Hematopoietic multipotent progenitor cell treated with erythropoietin and hydrocortisone succinate and interleukin-3 and kit ligand, for 17 days (in vitro differentiated cells): Measurements from ENCODE around the gene PLAC9.

Source experiments
- DNase-seq: peaks from one replicate; pipeline ENCODE4 v3.0.0-alpha.2; 2015; ENCODE audit warnings: low spot score

Gene PLAC9

DNA sequence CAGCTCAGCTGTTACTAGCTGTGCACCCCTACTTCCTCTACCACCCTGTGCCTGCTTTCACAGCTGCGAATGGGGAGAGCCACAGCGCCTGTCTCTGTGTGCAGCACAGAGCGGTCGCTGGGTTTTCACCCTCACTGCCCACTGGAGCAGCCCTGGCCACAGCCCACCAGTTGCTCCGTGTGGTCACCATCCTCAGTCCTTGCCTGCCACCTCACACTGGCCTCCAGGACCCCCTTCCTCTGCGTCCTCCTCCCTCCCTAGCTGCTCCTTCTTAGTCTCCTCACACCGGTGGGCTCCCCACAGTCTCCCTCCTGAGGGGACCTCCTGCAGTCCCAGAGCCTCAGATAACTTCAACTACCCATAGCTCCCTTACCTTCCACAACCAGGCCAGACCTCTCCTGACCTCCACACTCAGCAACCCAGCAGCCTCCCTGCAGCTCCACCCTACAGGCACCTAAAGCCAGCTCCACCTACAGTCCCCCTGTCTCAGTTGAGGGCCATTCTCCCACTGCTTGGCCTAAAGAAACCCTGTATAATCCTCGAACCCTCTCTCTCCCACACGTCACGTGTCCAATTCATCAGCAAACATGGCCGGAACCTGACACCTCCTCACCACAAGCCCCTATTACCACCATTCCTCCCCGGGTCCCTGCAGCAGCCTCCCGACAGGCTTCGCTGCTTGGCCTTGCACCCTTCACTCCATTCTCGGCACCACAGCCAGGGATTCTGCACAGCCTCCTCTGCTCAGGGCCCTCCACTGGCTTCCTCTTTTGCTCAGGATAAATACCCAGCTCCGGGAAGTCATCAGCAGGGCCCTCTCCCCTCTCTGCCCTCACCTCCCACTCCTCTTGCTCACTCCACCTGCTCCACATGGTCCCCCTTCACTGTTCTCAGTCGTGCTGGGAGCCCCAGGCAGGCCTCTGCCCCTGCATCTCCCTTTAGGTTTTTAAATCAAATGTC lies 28.1 kb downstream of the PLAC9 start:
- no peak for DNase-seq

GRCh38 chr10:80161321-80162083 lies 29.0 kb downstream of the PLAC9 start:
- DNase-seq = no peak

DNA sequence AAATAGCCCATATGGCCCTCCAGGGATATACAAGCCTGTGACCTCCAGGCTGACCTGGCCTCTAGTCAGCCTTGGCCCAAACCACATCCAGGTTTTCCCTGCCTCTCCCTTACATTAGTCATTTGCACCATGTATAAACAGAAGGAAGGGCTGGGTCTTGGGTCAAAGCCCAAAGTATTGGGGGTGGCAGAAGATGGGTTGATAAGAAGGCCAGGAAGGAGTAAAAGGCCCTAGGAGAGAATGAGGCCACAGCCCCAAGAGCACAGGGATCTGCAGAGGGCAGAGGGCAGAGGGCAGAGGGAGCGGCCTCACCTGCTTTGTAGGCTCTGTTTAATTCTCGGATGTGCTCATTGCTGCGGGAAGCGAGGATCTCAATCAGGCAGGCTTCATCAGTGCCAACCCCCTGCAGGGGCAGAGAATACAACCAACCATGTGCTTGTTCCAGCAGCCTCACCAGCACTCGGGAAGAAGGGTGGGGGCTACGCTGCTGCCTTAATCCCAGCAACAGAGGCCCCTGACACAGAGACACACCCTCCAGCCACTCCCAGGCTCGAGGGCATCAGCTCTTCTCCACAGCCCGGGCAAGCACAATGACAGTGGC lies 31.3 kb downstream of the PLAC9 start:
- DNase-seq = no peak

DNA sequence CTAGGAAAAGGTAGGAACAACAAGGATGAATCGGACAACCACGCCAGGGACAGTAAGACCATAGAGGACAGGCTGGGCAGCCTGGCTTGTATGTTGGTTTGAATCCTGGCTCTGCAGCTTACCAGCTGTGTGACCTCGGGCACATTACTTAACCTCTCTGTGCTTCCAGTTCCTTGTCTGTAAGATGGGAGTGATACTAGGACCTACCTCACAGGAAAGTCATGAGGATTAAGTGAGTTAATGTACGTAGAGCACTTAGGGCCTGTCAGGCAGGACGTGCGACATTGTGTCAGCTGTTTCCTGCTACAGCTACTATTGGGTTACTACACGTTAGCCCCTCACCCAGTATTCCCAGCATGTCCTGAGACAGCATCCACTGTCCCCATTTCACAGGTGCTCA lies 32.1 kb downstream of the PLAC9 start:
- DNase-seq = no peak

- DNase-seq = no peak
These were observed 32.6 kb downstream of the PLAC9 start for GRCh38 chr10:80165173-80165572.

GRCh38 chr10:80166581-80167470 lies 34.3 kb downstream of the PLAC9 start:
- DNase-seq = no peak

DNA sequence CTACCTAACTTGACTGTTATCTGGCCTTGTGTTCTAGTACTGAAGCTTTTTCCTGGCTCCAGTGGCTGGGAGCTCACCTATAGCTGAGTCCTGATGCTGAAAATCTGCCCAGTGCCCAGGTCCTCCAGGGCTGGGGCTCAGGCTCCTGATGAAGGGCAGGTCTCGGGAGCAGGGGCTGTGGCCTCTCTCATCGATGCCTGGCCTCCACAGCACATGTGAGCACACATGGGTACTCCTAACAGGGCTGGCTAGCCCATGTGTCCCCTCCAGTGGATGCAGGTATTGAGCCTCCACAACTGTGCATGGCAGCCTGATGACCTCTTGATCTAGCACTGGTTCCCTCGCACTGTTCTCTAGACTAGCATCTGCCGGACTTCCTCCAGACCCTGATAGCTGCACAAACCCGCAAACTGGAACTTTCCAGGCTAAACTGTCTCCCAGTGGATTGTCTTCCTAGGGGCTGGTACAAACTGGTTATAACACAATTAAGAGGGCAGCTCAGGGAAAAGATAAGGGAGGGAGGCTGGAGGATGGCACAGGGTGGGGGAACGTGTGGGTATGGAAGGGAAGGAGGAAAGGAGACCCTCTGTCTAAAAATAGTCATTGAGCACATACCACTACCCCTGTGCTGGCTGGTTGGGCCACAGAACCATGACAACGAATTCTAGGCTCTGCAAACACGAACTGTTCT lies 35.1 kb downstream of the PLAC9 start:
- DNase-seq = no peak

GRCh38 chr10:80168162-80168511 lies 35.6 kb downstream of the PLAC9 start:
- DNase-seq = no peak

- DNase-seq = no peak
These were observed 36.3 kb downstream of the PLAC9 start for GRCh38 chr10:80168679-80169380.

DNA sequence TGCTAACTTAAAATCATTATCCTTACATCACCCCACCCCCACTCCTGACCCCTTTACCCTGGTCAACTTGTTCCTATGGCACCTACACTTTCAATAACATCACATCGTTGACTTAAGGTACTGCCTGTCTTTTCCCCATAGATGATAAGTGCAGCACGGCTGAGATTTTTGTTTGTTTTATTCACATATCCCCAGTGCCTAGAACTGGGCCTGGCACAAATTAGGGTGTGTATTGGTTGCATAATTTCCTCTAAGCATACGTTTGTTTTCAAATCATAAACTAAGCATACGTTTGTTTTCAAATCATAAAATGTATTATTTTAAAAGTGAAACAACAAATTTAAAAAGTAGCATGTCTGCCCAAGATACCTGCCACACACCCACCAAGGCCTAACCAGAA lies 37.5 kb downstream of the PLAC9 start:
- DNase-seq = no peak

DNA sequence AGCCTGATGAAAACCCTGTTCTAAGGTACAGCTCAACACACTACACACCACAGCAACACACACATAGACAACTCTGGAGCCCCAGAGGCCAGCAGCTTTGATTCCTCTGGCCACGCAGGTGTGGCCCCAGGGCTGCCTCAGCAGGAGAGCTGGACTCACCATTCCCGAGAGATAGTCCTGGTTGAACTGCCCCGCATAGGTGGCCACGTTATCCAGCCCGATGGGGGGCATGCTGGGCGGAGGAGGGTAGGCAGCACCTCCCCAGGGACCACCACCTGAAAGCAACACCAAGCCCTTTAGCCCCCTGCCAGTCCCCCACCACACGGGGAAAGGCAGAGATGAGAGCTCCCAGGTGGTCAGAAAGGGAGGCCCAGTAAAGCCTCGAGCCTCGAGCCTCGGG lies 38.1 kb downstream of the PLAC9 start:
- DNase-seq = no peak

DNA sequence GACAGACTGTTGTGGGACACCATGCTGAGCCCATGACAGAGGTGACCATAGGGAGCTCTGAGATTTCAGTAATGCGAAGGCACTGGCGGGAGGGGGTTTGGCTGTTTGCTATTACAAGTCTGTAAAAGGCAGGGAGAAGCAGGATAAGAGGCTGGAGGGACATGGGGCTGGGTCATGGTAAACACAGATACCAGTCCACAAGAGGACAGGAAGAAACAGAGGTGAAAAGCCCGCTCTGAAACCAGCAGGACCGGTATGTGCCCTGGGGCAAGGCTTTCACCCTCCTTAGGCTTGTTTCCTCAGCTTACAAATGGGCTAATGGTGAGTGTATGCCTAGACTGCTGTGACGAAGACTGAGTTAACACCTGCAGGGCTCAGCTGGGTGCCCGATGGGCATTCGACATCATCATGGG lies 38.7 kb downstream of the PLAC9 start:
- DNase-seq = no peak

DNA sequence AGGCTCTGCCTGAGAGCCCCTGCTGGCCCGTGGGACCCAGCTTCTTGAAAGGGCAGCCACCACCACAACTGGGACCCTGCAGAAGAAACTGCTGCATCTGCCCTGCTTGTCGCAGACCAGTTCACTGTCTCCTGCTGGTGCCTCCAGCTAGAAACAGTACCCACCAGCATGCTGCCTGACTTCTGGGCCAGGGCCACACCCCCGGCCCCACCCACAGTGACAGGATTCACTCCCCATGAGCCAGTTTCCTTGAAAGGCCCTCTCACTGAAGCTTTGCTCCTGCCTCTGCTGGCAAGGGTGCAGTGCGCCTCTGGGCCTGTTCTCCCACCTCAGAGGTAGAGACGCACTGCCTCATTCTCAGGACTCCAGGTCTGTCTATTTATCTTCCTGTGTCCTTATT lies 40.4 kb downstream of the PLAC9 start:
- DNase-seq = no peak

- no peak for DNase-seq
These were observed 40.9 kb downstream of the PLAC9 start for GRCh38 chr10:80173466-80173865.

GRCh38 chr10:80174641-80175395 lies 42.3 kb downstream of the PLAC9 start:
- no peak for DNase-seq

GRCh38 chr10:80176526-80176925 lies 44.0 kb downstream of the PLAC9 start:
- DNase-seq = no peak

DNA sequence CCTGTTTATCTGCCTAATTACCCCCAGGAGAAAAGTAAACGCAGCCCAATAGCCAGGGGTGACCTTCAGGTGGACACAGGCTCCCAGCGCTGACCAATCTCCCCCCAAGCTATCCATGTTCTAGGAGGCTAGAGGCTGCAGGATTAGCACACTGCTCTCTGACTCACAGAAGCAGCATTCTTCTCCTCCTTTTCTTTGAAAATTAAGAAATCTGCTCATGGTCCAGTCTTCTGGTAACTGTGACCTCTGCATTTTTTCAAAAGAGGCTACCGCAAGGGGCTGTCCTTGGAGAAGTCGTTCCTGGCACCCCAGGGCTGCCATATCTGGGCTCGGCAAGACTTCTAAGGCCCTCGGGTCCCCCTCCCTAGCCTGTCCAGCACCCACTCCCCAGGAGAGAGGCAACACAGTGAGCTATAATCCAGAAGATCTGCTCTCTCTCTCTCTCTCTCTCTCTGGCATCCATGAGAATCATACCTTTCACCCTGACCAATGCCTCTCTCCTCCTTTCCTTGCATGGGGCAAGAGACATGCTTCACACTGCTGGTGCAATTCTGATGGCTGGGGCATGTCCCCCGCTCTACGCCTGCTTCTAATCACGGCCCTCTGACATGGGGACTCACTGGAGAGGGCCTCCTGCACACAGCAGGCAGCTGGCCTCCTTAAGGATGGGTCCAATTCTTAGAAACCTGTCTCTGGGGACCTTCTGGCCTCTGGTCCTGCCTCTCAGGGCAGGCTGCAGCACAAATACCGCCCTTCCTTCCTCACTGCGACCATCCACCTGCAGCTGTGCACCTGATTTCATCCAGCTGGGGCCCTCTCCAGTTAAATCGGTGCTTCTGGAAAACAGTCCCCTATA lies 45.5 kb downstream of the PLAC9 start:
- DNase-seq = no peak

GRCh38 chr10:80182986-80183385 lies 50.5 kb downstream of the PLAC9 start:
- DNase-seq = no peak

DNA sequence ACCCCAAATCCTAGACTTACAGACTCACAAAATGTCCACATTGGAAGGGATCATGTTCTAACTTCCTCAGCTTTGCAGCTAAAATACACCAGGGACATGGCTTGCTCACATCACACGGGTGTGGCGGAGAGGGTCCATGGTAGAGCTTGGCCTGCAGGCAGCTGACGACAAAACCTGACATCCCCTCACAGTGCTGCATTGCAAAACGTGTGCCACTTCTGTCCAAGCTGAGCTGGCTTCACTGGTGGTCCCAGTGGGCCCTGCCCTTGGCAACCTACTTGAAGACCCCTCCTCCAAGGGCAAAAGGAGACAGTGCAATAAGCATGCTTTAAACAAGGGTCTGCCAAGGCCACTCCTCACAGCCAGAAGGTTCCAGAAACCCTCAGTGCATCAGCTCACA lies 50.9 kb downstream of the PLAC9 start:
- DNase-seq = no peak
